Measurements from ENCODE around the gene GPR21. TPM values are rescaled to one million over a fixed set of nuclear protein-coding genes. Genes with fewer than 3 reads are reported as not detected.

Gene GPR21
- total RNA-seq, 1 donor from 2014 or later = 0.46 TPM

DNA sequence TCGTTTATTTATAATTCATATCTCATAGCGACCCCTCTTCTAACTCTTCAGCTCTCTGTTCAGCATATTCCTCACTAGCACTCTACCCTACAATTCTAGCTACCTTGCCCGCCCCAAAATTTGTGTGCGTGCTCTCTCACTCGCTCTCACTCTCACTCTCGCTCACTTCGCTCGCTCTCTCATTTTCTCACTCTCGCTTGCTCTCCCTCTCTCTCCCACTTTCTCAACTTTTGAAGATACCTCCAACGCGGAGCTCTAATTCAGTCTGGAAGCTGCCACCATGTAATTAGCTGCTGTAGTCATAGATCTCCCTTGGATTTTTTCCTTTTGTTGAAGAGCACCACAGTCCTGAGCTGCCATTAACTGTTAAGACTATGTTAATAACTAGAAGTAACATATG, 30.4 kb downstream of the GPR21 start:
- no peak for DNase-seq (ENCODE audit: low read depth, low spot score)

- no peak for DNase-seq (ENCODE audit: low read depth, low spot score)
Measured at GRCh38 chr9:123064716-123065115, 31.2 kb downstream of the GPR21 start.

- DNase-seq (ENCODE audit: low read depth, low spot score) = no peak
Measured at GRCh38 chr9:123065196-123065595, 31.7 kb downstream of the GPR21 start.

DNA sequence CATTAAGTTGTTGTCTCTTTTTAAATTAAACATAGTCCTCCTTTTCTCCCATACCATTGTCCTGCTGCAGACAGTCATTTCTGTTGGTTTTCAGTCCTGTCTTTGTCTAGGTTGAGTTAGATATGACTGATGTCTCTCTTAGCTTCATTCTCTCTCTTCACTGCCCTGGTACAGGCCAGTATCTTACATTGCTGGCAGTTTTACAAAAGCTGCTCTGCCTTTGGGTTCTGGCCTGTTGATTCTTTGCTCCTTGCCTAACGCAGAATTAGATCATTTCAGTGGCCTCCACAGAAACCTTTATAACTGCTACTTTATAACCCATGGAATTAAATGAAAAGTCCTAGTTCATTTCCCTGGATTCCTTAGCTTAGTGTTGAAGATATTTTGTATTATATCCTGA, 33.7 kb downstream of the GPR21 start:
- DNase-seq (ENCODE audit: low read depth, low spot score) = no peak

- DNase-seq (ENCODE audit: low read depth, low spot score) = peak; percentile 22
Measured at GRCh38 chr9:123069010-123069481, 35.6 kb downstream of the GPR21 start.

DNA sequence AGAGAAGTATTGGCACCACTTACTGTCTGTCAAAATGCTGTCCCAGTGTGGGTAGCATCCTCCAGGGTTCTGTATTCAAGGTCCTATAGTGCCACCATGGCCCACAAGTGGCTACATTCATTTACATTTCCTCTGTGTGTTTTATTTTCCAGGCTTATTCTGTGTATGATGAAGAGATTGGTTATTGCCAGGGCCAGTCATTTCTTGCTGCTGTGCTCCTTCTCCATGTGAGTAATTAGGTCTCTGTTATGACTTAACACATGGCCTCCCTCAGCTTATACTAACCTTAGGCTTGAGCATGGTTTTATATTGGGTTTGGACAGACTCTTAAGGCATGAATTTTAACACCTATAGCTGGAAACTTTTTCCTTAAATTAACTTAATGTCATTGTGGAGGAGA, 36.7 kb downstream of the GPR21 start:
- no peak for DNase-seq (ENCODE audit: low read depth, low spot score)

- DNase-seq (ENCODE audit: low read depth, low spot score) = no peak
Measured at GRCh38 chr9:123072407-123072995, 39.0 kb downstream of the GPR21 start.

DNA sequence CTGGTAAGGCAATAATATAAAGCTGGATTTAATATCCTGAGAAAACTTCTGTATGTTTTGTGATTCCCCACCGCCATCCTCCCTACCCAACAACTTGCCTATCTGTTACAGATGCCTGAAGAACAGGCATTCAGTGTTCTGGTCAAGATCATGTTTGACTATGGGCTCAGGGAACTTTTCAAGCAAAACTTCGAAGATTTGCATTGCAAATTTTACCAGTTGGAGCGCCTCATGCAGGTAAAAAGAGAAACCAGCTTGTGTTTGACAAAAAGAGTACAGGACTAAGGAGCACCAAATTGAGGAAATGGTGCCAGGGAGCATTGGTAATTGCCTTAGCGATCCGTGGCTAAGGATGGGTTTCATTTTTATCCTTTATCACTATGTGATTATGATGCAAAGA, 40.0 kb downstream of the GPR21 start:
- no peak for DNase-seq (ENCODE audit: low read depth, low spot score)

DNA sequence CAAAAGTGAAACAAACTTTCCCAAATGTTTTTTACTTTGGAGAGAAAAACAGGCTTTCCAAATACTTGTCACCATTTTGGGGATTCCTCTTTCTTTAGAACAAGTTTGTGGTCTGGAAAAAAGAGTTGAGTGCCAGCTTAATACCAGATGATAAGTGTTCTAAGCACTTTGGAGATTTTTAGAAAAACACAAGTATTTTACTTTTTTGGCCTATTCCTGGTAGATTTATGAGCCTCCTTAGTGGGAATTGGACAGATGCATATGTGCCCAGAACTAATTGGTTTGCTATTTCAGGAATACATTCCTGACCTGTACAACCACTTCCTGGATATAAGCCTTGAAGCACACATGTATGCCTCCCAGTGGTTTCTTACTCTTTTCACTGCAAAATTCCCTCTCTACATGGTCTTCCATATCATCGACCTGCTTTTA, 40.5 kb downstream of the GPR21 start:
- no peak for DNase-seq (ENCODE audit: low read depth, low spot score)

DNA sequence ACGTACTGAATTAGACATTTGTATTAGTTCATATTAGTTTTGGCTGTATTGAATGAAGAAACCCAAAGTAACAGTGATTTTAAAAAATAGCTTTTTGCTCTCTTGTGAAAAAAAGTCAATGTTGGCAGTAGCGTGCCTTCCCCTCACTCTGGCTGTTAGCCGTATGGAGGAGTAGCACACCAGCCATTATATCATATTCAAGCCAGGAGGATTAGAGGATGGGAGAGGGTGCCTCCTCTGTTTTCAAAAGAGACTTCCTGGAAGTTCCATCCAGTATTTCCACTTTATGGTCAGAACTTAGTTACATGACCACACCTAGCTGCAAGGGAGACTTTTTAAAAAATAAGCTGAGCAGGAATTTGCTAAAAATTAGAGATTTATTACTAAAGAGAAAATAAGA, 41.2 kb downstream of the GPR21 start:
- DNase-seq (ENCODE audit: low read depth, low spot score) = no peak

DNA sequence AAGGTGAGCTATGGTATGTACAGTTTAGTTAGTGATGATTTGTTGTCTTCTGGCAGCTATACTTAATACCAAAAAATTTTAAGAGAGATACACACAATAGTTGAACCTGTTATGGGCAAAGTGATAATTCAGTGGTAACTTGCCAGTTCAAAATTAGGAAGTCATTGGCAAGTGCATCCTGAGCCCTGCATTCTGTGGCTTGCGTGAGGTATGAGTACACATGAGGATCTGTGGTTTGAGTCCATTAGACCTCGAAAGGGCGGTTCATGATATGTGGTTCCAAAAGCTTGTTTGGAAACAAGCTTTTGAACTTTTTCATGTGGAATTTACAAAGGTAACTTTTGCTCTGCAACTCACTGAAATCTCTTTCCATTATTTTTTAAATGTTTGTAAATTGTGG, 47.0 kb downstream of the GPR21 start:
- DNase-seq (ENCODE audit: low read depth, low spot score) = no peak

GRCh38 chr9:123081824-123082223, 48.4 kb downstream of the GPR21 start:
- peak; percentile 15 for DNase-seq (ENCODE audit: low read depth, low spot score)

DNA sequence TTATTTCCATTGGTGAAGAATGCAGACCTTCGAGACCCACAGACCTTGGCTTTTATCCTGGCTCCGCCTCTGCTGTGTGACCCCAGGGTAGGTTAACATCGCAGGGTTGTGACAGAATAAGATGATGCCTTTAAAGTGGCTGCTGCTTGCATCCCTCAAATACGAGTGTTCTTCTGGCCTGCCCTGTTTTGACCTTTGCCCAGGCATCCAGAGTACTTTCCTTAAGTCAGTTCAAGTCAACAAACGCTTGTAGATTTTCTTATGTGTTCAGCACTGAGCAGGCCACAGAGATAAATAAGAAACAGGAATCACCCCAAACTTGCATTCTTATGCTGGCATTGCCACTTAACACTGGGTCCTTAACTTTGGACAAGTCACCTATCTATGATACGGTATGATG, 50.2 kb downstream of the GPR21 start:
- no peak for DNase-seq (ENCODE audit: low read depth, low spot score)

- DNase-seq (ENCODE audit: low read depth, low spot score) = no peak
Measured at GRCh38 chr9:123084256-123084655, 50.8 kb downstream of the GPR21 start.

Other genes with a start within 250 kb of the GPR21 start
- not detected in 2 replicates for gene OR5C1, start 244.7 kb upstream of the GPR21 start, total RNA-seq
- not detected in 2 replicates for gene OR1K1, start 233.5 kb upstream of the GPR21 start, total RNA-seq
- gene PDCL, start 205.1 kb upstream of the GPR21 start, total RNA-seq = 70.4 and 86.4 TPM in 2 replicates
- 57.0 and 75.8 TPM in 2 replicates for gene RC3H2, start 128.3 kb upstream of the GPR21 start, total RNA-seq
- 11.7 and 13.5 TPM in 2 replicates for gene ZBTB6, start 120.3 kb upstream of the GPR21 start, total RNA-seq
- 2.7 and 3.8 TPM in 2 replicates for gene ZBTB26, start 102.2 kb upstream of the GPR21 start, total RNA-seq
- 27.5 and 37.0 TPM in 2 replicates for gene RABGAP1, start 92.6 kb upstream of the GPR21 start, total RNA-seq
- gene STRBP, start 234.9 kb downstream of the GPR21 start, total RNA-seq = 9.2 and 14.3 TPM in 2 replicates